Measurements from ENCODE around the gene RTL10. TPM values are rescaled to one million over a fixed set of nuclear protein-coding genes. Genes with fewer than 3 reads are reported as not detected.
A peak's percentile ranks its signal among the peaks of the same experiment; 100 is the strongest.

RTL10 gene
- total and polyA plus RNA-seq, 4 donors, result 7.4 to 22.7 (median 11.6) TPM

DNA sequence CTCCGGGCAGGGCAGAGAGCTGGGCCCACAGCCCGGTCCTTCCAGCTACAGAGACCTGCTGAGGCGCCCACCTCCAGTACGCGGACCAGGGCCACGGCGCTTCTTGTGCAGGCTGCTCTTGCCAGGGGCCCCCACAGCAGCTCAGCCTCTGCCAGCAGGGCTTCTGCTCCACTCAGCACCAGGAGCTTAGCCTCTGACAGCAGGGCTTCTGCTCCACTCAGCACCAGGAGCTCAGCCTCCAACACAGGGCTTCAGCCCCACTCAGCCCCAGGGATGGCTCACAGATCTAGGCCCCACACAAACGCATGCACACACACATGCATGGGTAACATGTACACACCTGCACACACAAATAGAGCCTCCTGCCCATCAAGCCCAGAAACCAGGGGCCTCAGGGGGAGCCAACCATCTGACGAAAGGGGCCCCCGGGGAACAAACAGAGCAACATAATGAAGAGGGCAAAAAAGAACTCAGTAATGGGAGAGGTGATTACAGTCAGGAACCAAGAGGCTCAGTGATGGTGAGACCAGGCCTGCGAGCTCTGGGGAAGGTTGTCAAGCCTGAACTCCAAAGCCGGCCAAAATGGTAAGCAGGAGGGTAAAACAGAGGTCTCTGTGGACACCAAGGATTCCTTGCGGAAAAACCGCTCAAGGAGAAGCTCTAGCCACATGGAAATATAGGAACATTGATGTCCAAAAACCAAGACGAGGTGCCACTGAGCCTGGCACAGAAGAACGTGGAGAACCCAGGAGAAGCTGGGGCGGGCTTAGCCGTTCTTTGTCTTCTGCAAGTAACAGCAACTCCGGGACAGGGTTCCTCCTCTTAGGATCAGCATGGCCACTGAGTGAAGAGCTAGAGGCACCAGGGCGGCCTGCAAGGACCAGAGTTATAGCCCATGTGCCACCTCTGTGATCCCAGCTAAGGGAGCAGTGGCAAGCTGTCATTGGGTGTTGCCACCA lies 46.5 kb downstream of the RTL10 start:
- Histone ChIP-seq H3K27ac (ENCODE audit: low read depth in 1 of 2, low read length in 1 of 2) (no peak overlapping the region), H3K36me3 (ENCODE audit: control insufficient read depth in 4 of 4, insufficient read depth in 4 of 4, low read length in 4 of 4) (no peaks in the 10 kb centered on the region), H3K27me3 (ENCODE audit: control insufficient read depth in 3 of 3, insufficient read depth in 3 of 3, low read length in 2 of 3) (no peaks in the 10 kb centered on the region), H3K4me3 (no peak overlapping the region), H3K9me3 (ENCODE audit: control insufficient read depth in 4 of 4, insufficient read depth in 3 of 4, low read length in 3 of 4) (no peaks in the 10 kb centered on the region), H3K9ac (ENCODE audit: insufficient read depth in 1 of 2, low read length in 2 of 2) (no peak overlapping the region), H3K4me1 (ENCODE audit: control insufficient read depth in 5 of 5, insufficient read depth in 5 of 5, low read length in 5 of 5) (peaks cover 0 to 13% (median 0%) of the 10 kb centered on the region in 5 donors)
- ATAC-seq (ENCODE audit: insufficient read depth, low FRiP score), result no peak
- 94 to 96% methylated on average over 18 to 20 of the region's 20 CpGs for WGBS, 2 donors
- no peak for DNase-seq
- TF ChIP-seq, protein P1, sequence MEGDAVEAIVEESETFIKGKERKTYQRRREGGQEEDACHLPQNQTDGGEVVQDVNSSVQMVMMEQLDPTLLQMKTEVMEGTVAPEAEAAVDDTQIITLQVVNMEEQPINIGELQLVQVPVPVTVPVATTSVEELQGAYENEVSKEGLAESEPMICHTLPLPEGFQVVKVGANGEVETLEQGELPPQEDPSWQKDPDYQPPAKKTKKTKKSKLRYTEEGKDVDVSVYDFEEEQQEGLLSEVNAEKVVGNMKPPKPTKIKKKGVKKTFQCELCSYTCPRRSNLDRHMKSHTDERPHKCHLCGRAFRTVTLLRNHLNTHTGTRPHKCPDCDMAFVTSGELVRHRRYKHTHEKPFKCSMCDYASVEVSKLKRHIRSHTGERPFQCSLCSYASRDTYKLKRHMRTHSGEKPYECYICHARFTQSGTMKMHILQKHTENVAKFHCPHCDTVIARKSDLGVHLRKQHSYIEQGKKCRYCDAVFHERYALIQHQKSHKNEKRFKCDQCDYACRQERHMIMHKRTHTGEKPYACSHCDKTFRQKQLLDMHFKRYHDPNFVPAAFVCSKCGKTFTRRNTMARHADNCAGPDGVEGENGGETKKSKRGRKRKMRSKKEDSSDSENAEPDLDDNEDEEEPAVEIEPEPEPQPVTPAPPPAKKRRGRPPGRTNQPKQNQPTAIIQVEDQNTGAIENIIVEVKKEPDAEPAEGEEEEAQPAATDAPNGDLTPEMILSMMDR (IDR thresholded peaks at IDR 0.05; ENCODE audit: control extremely low read depth, extremely low read depth), result no peak

DNA sequence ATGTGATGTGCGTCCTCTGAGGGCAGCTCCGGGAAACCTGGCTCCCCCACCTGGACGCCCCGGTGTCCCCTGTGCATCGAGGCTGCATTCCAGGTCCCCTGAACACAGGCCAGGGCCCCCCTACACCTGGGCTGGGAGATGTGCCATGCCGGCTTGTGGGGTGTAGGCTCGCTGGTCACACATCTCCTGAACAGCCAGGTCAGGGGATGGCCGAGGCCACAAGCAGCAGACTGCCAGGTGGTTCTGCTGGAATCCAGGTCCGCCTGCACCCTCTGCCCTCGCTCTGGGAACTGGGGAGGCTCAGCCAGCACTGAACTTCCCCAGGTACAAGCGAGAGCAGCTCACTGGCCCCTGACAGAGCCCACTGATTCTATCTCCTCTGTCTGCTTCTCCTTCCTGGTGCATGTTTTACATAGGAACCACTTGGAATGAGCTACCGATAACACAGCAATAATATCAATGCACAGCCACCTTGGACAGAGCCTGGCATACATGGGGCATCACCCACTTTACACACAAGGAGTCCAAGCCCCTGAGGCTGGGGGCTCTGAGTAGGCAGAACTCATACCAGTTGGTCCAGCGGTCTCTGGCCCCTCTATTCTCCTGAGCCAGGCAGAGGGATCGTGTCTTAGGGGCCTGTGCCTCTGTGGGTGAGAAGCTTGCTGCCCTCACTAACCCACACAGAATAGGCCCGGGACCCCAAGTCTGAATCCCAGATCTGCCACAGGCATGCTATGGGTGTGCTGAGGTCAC lies 47.3 kb downstream of the RTL10 start:
- no peak for DNase-seq
- ATAC-seq (ENCODE audit: insufficient read depth, low FRiP score), result no peak
- TF ChIP-seq, protein P1 (IDR thresholded peaks at IDR 0.05; ENCODE audit: control extremely low read depth, extremely low read depth), result no peak
- H3K9ac ChIP-seq (ENCODE audit: insufficient read depth in 1 of 2, low read length in 2 of 2), result no peak overlapping the region
- no peak overlapping the region for H3K4me3 ChIP-seq
- H3K4me1 ChIP-seq (ENCODE audit: control insufficient read depth in 5 of 5, insufficient read depth in 5 of 5, low read length in 5 of 5), result peaks cover 0 to 13% (median 0%) of the 10 kb centered on the region in 5 donors
- no peaks in the 10 kb centered on the region for H3K36me3 ChIP-seq (ENCODE audit: control insufficient read depth in 4 of 4, insufficient read depth in 4 of 4, low read length in 4 of 4)
- H3K27ac ChIP-seq (ENCODE audit: low read depth in 1 of 2, low read length in 1 of 2), result no peak overlapping the region
- no peaks in the 10 kb centered on the region for H3K27me3 ChIP-seq (ENCODE audit: control insufficient read depth in 3 of 3, insufficient read depth in 3 of 3, low read length in 2 of 3)
- H3K9me3 ChIP-seq (ENCODE audit: control insufficient read depth in 4 of 4, insufficient read depth in 3 of 4, low read length in 3 of 4), result no peaks in the 10 kb centered on the region
- 95 to 96% methylated on average over 15 of the region's 15 CpGs for WGBS, 2 donors

DNA sequence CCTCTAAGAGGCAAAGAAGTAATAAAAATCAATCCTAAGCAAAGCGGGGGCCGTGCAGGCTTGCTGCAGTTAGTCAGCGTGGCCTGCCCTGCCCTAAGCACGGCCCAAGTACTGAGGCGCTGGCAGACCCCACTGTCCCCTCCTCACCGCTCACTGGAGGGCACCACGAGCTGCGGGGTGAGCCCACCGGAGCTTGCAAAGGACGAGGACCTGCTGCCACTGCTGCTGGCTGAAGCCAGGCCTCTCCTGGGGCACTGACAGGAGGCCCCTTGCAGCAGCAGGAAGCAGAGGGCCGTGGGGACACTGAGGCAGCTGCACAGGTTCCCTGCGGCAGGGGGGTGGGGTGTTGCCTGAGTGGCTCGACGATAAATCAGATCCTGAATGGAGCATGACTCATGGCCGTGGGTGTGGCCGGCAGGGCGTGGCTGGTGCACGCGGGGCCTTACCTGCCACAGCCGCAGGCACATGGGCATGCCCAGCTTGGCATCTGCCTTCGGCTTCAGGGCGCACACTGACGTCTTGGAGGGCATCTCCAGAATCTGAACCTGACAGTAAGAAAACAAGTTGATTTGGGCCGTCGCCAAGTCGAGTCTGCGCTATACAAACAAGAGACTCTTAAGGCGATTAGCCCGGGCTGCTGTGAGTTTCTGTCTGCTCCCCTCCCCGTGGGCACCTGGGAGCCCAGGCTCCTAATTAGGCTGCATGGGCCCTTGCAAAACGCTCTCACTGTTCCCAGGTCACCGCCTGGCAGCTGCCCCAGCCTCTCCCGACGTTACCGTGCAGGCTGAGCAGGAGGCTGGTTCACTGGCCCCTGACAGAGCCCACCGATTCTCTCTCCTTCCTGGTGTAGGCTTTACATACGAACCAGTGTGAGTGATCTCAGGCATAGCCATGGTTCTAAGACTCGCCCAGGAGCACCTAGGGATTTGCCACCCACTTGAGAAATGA lies 48.2 kb downstream of the RTL10 start:
- no peaks in the 10 kb centered on the region for H3K9me3 ChIP-seq (ENCODE audit: control insufficient read depth in 4 of 4, insufficient read depth in 3 of 4, low read length in 3 of 4)
- TF ChIP-seq, protein P1 (IDR thresholded peaks at IDR 0.05; ENCODE audit: control extremely low read depth, extremely low read depth), result no peak
- no peaks in the 10 kb centered on the region for H3K36me3 ChIP-seq (ENCODE audit: control insufficient read depth in 4 of 4, insufficient read depth in 4 of 4, low read length in 4 of 4)
- no peak overlapping the region for H3K9ac ChIP-seq (ENCODE audit: insufficient read depth in 1 of 2, low read length in 2 of 2)
- H3K4me3 ChIP-seq, result no peak overlapping the region
- peak; percentile 82 for ATAC-seq (ENCODE audit: insufficient read depth, low FRiP score)
- peak; percentile 37 to 68 (median 54) for DNase-seq
- no peak overlapping the region for H3K27ac ChIP-seq (ENCODE audit: low read depth in 1 of 2, low read length in 1 of 2)
- peaks cover 0 to 13% (median 0%) of the 10 kb centered on the region in 5 donors for H3K4me1 ChIP-seq (ENCODE audit: control insufficient read depth in 5 of 5, insufficient read depth in 5 of 5, low read length in 5 of 5)
- 70 to 78% methylated on average over 38 of the region's 38 CpGs for WGBS, 2 donors
- no peaks in the 10 kb centered on the region for H3K27me3 ChIP-seq (ENCODE audit: control insufficient read depth in 3 of 3, insufficient read depth in 3 of 3, low read length in 2 of 3)

All from lung (tissue), 12 donors.